NCI-H774 (cell line): ENCODE data around the gene ISY1.
"Not testable (repeated sequence)": the region's sequence is repeated elsewhere in the genome, so short reads cannot be mapped to it uniquely, and the experiment has no call there.

Experiments
- DNase-seq: peaks from one replicate; lab custom pipeline; 2025; lab: John Stamatoyannopoulos, UW

The ISY1 gene

GRCh38 chr3:129120254-129121004, 40.4 kb downstream of the ISY1 start:
- DNase-seq = no peak

DNA sequence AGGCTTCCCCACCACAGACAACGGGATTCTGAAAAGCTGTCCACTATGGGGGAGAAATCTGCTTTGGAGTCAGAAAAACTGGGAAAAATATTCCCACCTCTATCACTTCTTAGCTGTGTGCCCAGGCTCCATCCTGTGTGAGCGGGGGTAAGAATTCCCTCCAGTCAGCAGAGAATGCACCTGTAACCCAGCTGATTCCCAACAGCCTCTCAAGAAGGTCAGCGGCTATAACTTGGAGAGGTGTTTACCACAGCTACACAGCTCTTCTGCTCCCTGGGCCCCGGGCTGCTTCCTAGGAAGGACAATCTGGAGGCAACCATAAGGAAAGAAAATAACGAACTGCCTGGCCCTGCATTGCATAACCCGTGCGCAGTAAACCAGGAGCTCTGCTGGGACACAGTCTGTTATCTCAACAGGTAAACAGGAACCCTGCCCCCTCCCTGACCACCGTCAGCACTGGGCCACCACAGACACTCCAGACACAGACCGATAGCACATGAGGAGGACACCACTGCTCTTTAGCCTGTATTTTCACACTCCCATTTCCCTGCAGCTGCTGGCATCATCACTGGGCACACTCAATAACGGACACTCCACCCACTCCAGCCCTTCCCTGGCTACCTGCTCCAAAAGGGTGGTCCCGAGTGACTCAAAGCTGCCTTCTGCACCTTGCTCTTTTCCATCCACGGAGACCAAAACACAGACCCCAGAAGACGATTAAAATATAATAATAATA, 41.3 kb downstream of the ISY1 start:
- DNase-seq = no peak

DNA sequence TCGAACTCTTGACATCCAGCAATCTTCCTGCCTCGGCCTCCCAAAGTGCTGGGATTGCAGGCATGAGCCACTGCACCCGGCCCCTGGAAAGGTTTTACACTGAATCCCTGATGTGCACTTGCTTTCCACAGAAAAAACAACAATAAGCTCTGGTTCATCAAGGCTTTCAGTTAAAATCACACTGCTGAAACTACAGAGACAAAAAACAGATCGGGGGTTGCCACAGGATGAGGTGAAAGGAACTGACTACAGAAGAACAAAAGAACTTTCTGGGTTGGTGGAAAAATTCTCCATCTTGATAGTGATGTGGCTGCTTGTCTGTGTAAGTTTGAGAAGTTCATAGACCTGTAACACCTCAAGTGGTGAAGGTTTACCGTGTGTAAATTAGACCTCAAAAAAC, 42.1 kb downstream of the ISY1 start:
- DNase-seq = no peak

- no peak for DNase-seq
Measured at GRCh38 chr3:129117134-129117533, 43.7 kb downstream of the ISY1 start.

GRCh38 chr3:129116482-129116946, 44.3 kb downstream of the ISY1 start:
- no peak for DNase-seq

DNA sequence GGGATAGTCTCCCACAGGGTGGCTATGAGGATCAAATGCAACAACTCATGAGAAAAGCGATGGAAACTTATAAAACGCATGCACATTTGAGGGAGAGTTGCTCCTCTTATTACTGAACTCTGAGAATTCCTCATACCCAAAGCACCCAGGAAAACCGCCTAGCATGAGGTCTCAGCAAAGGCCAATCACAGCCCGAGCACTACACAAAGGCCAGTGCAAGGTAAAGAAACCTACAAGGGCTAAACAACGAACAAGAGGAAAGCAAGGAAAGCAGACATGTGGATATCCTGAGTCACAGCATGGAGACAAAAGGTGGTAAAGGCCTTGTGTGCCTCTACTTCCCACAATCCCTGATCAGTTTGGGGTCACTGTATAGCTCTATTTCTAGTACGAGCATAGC, 46.4 kb downstream of the ISY1 start:
- DNase-seq = no peak

DNA sequence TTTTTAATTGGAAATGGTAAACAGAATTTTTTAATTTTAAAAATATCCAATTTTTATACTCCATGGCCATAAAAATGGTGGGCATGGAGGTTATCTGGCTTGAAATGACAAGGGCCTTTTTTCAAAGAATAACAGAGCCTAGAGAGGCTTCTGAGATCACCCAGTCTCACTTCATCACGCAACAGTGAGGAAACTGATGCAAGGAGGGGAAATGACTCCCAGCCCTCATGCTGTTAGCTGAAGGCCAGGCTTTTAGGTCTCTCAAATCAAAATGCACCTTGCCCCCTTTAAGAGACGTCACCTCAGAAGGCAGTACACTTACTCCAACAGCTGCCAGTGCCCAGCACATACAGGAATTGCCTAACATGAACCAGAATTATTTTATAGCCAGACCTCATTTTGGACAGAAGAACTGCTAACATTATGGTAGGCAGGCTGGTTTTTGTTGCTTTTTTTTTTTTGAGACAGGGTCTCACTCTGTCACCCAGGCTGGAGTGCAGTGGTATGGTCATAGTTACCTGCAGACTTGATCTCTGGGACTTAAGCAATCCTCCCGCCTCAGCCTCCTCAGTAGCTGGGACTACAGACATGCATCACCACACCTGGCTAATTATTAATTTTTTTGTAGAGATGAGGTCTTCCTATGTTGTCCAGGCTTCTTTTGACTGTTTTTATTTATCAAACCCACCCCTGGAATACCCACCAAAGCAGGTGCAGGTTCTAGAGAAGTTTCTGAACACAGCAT, 48.4 kb downstream of the ISY1 start:
- DNase-seq = no peak

GRCh38 chr3:129111076-129111780, 49.6 kb downstream of the ISY1 start:
- not testable (repeated sequence) for DNase-seq

DNA sequence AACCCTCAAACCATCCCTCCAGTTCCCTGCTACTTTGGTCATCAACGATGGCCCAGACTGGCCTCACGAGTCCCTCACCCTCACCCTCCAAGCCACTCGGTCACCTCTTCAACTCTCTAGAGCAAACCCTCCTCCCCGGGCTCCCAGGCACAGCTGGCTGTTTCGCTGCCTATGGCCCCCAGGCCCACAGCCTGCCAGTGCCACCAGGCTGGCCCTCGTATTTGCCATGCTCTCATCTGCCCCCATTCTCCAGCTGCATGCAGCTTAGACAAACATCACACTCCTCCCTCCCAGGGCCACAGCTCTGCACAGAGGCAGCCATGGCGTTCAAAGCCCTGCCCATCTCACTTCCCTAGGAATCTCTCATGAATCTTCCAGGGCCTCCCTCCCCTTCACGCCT, 53.1 kb downstream of the ISY1 start:
- DNase-seq = no peak

DNA sequence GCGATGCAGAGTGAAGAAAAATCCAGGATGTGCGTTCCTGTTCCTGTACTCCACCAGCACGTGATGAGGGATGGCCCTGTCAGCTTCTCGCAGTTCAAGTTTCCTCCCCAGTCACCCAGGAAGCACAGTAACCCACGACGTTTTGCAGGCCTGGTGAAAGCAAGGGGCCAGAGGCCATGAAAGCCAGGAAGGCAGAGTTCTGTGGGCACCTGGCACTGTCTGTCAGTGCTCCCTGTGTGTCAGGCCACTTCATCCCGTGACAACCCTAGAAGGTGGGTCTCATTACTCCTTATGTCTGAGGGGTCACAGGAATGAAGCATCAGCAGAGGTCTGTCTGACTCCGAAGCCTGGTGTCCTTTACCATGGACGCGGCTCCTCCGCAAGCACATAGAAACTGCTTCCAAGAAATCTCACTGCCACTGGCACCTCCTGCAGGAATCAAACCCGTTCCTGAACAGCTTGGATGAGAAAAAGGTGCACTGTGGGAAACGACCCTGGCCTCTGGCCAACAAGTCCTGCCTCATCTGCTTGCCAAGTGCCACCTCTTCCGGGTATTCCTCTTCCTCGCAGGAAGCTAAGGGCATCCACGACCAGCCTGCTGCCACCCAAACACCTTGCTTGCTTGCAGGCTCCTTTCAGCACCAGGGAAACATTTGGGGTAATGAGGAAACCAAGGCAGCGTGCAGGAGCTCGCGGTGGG, 53.8 kb downstream of the ISY1 start:
- no peak for DNase-seq

GRCh38 chr3:129106320-129106719, 54.5 kb downstream of the ISY1 start:
- no peak for DNase-seq

- DNase-seq = no peak
Measured at GRCh38 chr3:129105862-129106261, 55.0 kb downstream of the ISY1 start.

DNA sequence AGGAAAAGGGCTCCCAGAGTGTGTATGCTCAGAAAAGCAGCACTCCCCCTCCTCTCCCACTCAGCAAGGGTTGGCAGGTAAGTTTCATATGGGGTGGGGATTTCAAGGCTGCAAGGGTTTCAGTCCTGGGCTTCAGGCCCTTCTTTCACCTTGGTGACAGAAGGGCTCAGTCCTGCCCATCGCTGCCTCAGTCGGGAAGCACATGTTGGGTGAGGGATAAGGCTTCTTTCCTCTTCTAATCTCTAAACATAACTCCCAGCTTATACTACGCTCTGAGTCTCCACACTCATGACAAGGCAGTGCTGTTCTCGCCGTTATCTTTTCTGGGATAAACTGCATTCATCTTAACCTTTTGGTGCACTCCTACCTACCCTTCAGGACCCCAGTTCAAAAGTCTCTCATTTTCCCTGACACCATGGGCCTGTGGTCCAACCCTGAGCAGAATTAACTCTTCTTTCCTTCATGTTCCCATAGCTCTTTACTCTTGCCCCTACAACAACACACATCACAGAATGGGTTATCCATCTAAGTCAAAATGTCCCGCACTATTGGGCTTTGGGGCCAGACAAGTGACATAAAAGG, 56.3 kb downstream of the ISY1 start:
- no peak for DNase-seq

DNA sequence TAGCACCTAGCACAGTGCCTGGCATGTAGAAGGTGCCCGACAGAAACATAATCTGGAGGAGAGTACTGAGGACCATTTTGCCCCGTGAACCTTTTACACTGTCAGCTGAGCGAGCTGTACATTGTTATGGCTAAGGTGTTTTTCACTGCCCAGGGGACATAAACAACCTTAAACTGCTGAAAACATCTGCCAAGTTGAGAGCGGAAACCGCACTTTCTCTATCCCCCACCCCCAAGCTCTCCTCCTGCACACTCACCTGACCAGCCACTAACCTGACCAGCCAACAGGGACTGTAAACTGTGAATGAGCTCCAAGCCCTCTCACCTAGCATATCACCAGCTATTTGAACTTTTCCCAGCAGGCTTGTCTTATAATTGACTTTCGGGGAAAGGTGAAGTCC, 56.8 kb downstream of the ISY1 start:
- DNase-seq = no peak

DNA sequence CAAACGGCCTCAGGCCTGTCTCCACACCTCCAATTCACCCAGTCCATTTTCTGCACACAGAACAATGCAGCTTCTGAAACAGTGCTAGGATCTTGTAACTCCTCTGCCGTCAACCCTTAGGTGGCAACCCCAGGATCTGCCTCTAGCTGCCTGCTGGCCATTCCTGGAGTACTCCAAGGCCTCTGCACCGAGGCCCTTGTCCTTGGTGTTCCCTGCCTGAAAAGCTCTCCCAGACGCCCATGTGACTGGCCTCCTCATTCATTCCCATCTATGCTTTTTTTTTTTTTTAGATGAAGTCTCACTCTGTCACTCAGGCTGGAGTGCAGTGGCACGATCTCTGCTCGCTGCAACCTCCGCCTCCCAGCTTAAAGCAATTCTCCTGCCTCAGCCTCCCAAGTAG, 57.6 kb downstream of the ISY1 start:
- DNase-seq = no peak

DNA sequence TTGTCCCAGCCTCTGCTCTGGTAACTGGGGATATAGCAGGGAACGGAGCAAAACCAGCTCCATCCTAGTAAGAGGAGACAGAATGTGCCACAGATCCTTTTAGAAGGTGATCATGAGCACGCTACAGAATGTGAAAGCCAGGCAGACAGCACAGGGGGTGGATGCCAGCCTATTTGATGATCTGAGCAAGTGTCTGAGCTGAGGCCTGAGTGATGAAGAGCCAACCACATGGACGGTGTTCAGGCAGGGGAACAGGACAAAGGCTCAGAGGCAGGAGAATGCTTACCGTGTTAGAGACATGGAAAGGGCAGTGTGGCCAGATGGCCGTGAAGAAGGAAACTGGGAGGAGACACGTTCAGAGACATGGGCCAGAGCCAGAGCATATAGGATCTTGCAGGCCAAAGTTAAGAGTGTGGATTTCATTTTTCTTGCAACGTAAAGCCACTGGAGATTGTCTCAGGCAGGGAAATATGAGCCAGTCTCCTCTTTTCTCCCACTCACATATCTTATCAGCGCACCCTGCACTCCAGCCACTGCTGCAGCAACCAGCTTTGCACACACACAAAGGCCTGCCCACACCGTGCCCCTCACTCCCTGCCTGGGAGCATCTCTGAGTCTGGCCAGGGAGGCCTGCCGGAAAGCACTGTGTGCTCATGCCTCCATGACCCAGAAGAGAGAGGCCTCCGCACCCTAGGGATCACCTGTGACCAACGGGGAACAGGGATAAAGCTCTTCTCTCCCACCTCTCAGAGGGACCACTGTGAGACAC, 59.3 kb downstream of the ISY1 start:
- no peak for DNase-seq

DNA sequence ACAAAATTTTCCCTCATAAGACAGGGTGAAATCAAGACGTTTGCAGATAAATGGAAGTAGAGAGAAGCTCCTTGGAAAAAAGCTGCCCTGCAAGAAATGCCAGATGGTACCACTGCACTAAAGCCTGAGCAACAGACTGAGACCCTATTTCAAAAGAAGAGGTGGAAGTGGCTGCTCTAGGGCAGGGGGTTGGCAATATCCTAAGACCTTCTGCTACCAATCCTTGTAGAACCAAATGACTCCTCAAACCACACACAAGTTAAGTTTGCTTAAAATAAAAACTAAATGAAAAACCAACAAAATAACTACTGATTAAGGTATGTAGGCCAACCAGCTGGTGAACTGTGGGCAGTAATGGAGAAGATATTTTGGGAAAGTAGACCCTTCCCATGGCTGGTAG, 60.6 kb downstream of the ISY1 start:
- no peak for DNase-seq

DNA sequence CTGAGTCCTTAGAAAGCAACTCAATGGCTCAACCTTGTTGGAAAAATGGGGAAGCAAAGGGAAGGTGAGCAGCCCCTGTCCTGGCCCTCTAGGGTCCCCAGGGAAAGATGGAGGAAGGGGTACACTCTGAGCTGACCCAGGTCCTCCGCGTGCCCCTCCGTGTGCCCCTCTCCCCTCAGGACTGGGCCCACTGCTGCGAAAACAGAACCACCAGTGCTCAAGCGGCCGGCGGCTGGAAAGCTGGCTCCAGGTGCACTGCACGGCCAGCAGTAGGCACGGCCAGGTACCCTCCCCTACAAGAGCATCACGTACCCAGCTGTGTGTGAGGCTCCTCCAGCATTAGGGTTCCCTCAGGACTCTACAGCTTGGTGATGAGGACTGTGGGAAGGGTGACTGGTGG, 65.6 kb downstream of the ISY1 start:
- DNase-seq = no peak

DNA sequence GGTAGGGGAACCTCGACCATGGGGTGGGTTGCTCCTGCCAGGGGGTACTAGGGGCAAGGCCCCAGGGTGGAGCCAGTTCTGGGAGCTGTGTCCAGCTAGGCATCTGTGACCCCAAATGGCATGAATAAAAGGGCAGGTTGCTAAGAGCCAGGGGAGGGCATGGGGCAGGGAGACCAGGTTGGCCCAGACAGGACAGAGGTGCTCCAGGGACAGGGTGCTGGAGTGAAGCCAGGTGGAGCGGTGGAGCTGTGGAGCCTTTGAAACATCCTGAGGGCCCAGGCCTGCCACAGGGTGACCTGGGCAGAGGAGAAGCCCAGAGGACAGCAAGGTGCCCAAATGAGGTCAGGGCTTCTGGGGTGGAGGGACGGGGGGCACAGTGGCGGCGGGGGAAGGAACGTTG, 72.6 kb downstream of the ISY1 start:
- not testable (repeated sequence) for DNase-seq

GRCh38 chr3:129087904-129088303, 73.0 kb downstream of the ISY1 start:
- DNase-seq = not testable (repeated sequence)
